Esophagus (tissue), 2 donors: ENCODE results near the gene BTC. TPM values are rescaled to one million over a fixed set of nuclear protein-coding genes. Genes with fewer than 3 reads are reported as not detected.
A peak's percentile ranks its signal among the peaks of the same experiment; 100 is the strongest.

Source experiments
- H3K27ac ChIP-seq, 2 donors: one replicate each; pipeline ENCODE4 v1.5.1; 2013; ENCODE audit warnings: low read depth in 2 of 2, mild to moderate bottlenecking in 2 of 2, inconsistent platforms in 1 of 2, low read length in 1 of 2, moderate library complexity in 1 of 2
- H3K27me3 ChIP-seq, 2 donors: one replicate each; pipeline ENCODE4 v1.6.1; 2013; ENCODE audit warnings: low read length in 2 of 2, control low read depth in 1 of 2, mild to moderate bottlenecking in 1 of 2; ENCODE audit not compliant: insufficient read depth in 2 of 2, control insufficient read depth in 1 of 2
- H3K36me3 ChIP-seq, 2 donors: one replicate each; pipeline ENCODE4 v1.6.1; 2013; ENCODE audit warnings: low read length in 1 of 2; ENCODE audit not compliant: control insufficient read depth in 2 of 2, insufficient read depth in 2 of 2
- H3K4me1 ChIP-seq, 2 donors: one replicate each; pipeline ENCODE4 v1.6.1; 2013; ENCODE audit warnings: low read length in 1 of 2; ENCODE audit not compliant: control insufficient read depth in 2 of 2, insufficient read depth in 2 of 2
- H3K4me3 ChIP-seq, 2 donors: one replicate each; pipeline ENCODE4 v1.5.1; 2013; ENCODE audit warnings: low read length in 2 of 2, mild to moderate bottlenecking in 2 of 2, low read depth in 1 of 2, moderate library complexity in 1 of 2
- H3K9me3 ChIP-seq, 2 donors: one replicate each; pipeline ENCODE4 v1.6.1; 2013; ENCODE audit warnings: mild to moderate bottlenecking in 2 of 2, low read depth in 1 of 2, low read length in 1 of 2, moderate library complexity in 1 of 2; ENCODE audit not compliant: control insufficient read depth in 2 of 2, insufficient read depth in 1 of 2
- whole genome bisulfite sequencing, 2 donors: extraction: QIAGEN DNeasy Blood & Tissue Kit; methylation state at CpG; one replicate each; pipeline ENCODE4 v1.1.7; 2013; 5-methylcytosine and 5-hydroxymethylcytosine counted together
- polyA plus RNA-seq, 2 donors: library from polyadenylated mRNA; stranded (reverse); fragments of 200-250 nt; gene quantifications; one replicate each; pipeline ENCODE4 v1.2.3, GENCODE V29; 2013
- donor health status: healthy with polysubstance abuse.
- donor health status: Bipolar disorder and iron deficiency.

The BTC gene
- polyA plus RNA-seq, 2 donors, result 4.1 to 4.2 TPM

- 27 to 31% methylated on average over 2 of the region's 2 CpGs for WGBS, 2 donors
- no peaks in the 10 kb centered on the region for H3K9me3 ChIP-seq
- no peaks in the 10 kb centered on the region for H3K36me3 ChIP-seq
- H3K27ac ChIP-seq, result no peak overlapping the region
- H3K4me3 ChIP-seq, result no peak overlapping the region
- H3K4me1 ChIP-seq, result no peaks in the 10 kb centered on the region
- no peaks in the 10 kb centered on the region for H3K27me3 ChIP-seq
Observed at GRCh38 chr4:74768857-74769525, 25.3 kb downstream of the BTC start.

GRCh38 chr4:74764119-74764518, 30.2 kb downstream of the BTC start:
- H3K9me3 ChIP-seq, result no peaks in the 10 kb centered on the region
- H3K4me3 ChIP-seq, result no peak overlapping the region
- H3K36me3 ChIP-seq, result no peaks in the 10 kb centered on the region
- H3K27ac ChIP-seq, result no peak overlapping the region
- H3K27me3 ChIP-seq, result no peaks in the 10 kb centered on the region
- WGBS, 2 donors, result 49 to 64% methylated on average over 2 of the region's 2 CpGs
- H3K4me1 ChIP-seq, result no peaks in the 10 kb centered on the region

GRCh38 chr4:74758551-74759145, 35.7 kb downstream of the BTC start:
- H3K36me3 ChIP-seq, result no peaks in the 10 kb centered on the region
- H3K4me1 ChIP-seq, result no peaks in the 10 kb centered on the region
- H3K4me3 ChIP-seq, result no peak overlapping the region
- H3K27me3 ChIP-seq, result no peaks in the 10 kb centered on the region
- WGBS, 2 donors, result 27 to 44% methylated on average over 5 of the region's 5 CpGs
- H3K27ac ChIP-seq, result no peak overlapping the region
- no peaks in the 10 kb centered on the region for H3K9me3 ChIP-seq

- H3K4me1 ChIP-seq, result no peaks in the 10 kb centered on the region
- H3K27me3 ChIP-seq, result no peaks in the 10 kb centered on the region
- no peaks in the 10 kb centered on the region for H3K36me3 ChIP-seq
- no peaks in the 10 kb centered on the region for H3K9me3 ChIP-seq
- no peak overlapping the region for H3K27ac ChIP-seq
- no peak overlapping the region for H3K4me3 ChIP-seq
Observed at GRCh38 chr4:74757136-74757535, 37.2 kb downstream of the BTC start.

GRCh38 chr4:74755486-74755885, 38.8 kb downstream of the BTC start:
- 67 to 71% methylated on average over 7 of the region's 7 CpGs for WGBS, 2 donors
- no peak overlapping the region for H3K4me3 ChIP-seq
- H3K9me3 ChIP-seq, result no peaks in the 10 kb centered on the region
- no peaks in the 10 kb centered on the region for H3K36me3 ChIP-seq
- peak overlapping the region in 1 of 2 donors; percentile 34 for H3K27ac ChIP-seq
- H3K4me1 ChIP-seq, result no peaks in the 10 kb centered on the region
- no peaks in the 10 kb centered on the region for H3K27me3 ChIP-seq

GRCh38 chr4:74754218-74754617, 40.1 kb downstream of the BTC start:
- H3K27me3 ChIP-seq, result no peaks in the 10 kb centered on the region
- H3K4me3 ChIP-seq, result no peak overlapping the region
- H3K27ac ChIP-seq, result no peak overlapping the region
- H3K4me1 ChIP-seq, result no peaks in the 10 kb centered on the region
- H3K9me3 ChIP-seq, result no peaks in the 10 kb centered on the region
- H3K36me3 ChIP-seq, result no peaks in the 10 kb centered on the region

- H3K36me3 ChIP-seq, result no peaks in the 10 kb centered on the region
Observed at GRCh38 chr4:74752798-74753197, 41.5 kb downstream of the BTC start.

GRCh38 chr4:74751856-74752255, 42.5 kb downstream of the BTC start:
- 67 to 77% methylated on average over 1 of the region's 1 CpG for WGBS, 2 donors
- no peak overlapping the region for H3K27ac ChIP-seq
- H3K36me3 ChIP-seq, result peaks cover 0 to 3% of the 10 kb centered on the region in 2 donors
- no peaks in the 10 kb centered on the region for H3K27me3 ChIP-seq
- H3K4me1 ChIP-seq, result no peaks in the 10 kb centered on the region
- H3K9me3 ChIP-seq, result no peaks in the 10 kb centered on the region
- no peak overlapping the region for H3K4me3 ChIP-seq

More at GRCh38 chr4:74752798-74753197, 41.5 kb downstream of the BTC start:
- H3K4me1 ChIP-seq, result no peaks in the 10 kb centered on the region
- no peak overlapping the region for H3K4me3 ChIP-seq
- H3K27me3 ChIP-seq, result no peaks in the 10 kb centered on the region
- no peak overlapping the region for H3K27ac ChIP-seq
- no peaks in the 10 kb centered on the region for H3K9me3 ChIP-seq

- Histone ChIP-seq H3K4me1 (no peaks in the 10 kb centered on the region), H3K27me3 (no peaks in the 10 kb centered on the region), H3K4me3 (no peak overlapping the region), H3K36me3 (peaks cover 0 to 3% of the 10 kb centered on the region in 2 donors), H3K9me3 (no peaks in the 10 kb centered on the region), H3K27ac (no peak overlapping the region)
- 70 to 71% methylated on average over 5 of the region's 5 CpGs for WGBS, 2 donors
Observed at GRCh38 chr4:74751247-74751646, 43.1 kb downstream of the BTC start.

GRCh38 chr4:74742185-74742584, 52.1 kb downstream of the BTC start:
- 43 to 49% methylated on average over 1 of the region's 1 CpG for WGBS, 2 donors
- peaks cover 0 to 1% of the 10 kb centered on the region in 2 donors for H3K36me3 ChIP-seq
- H3K27me3 ChIP-seq, result no peaks in the 10 kb centered on the region
- no peak overlapping the region for H3K4me3 ChIP-seq
- no peaks in the 10 kb centered on the region for H3K9me3 ChIP-seq
- H3K27ac ChIP-seq, result no peak overlapping the region
- no peaks in the 10 kb centered on the region for H3K4me1 ChIP-seq
